ENCODE results near the gene LEKR1.

LEKR1 gene

DNA sequence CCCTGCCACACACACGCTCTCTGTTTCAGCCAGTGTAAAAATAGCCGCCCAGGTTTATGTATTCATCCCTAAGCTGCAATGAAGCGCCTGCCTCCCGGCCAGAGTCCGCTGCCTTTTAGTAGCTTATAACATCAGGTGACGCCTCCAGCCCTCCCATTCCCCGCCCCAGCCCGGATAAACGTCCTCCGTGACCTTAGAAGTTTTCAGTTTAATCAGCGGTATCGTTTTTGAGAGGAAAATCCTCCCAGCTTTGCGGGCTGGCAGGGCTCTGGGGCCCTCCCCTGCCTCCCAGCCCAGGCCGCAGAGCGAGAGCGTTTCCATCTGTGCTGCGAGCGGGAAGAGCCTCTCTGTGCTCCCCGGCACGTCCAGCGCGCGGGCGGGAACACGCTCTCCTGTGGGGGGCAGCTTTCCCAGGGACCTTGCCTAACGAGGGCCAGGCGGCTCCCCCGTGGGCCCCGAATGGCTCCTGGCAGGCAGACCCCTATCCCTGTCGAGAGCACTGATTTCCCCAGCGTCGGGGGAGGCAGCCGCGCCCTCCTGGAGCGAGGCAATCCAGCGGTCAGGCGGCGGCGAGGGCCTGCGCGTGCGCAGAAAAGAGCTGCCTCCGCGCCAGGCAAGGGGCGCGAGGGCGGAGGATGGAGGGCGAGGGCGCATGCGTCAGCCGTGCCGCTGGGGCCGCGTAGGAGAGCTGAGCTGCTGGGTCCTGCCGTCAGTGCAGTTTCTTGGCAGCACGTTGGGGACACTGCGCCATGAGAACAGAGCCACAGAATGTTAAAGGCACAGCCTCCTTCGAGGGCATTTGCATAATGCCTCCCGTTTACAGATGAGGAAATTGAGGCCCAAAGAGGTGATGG is 262.7 kb downstream of the LEKR1 start (continued):
- no peak for TF ChIP-seq ZNF488 (tag by site-specific recombination; IDR thresholded peaks at IDR 0.05)
- no peak for TF ChIP-seq ZNF175 (tag by site-specific recombination; IDR thresholded peaks at IDR 0.05)
- TF ChIP-seq ZNF747 (tag by site-specific recombination; IDR thresholded peaks at IDR 0.05) = no peak
- no peak for TF ChIP-seq ZNF549 (tag by site-specific recombination; IDR thresholded peaks at IDR 0.05)
- TF ChIP-seq GLI4 (tag by site-specific recombination; IDR thresholded peaks at IDR 0.05) = no peak
- no peak for TF ChIP-seq RBAK (tag by site-specific recombination; IDR thresholded peaks at IDR 0.05)
- no peak for TF ChIP-seq ZNF707 (tag by site-specific recombination; IDR thresholded peaks at IDR 0.05)
- TF ChIP-seq, protein P1, sequence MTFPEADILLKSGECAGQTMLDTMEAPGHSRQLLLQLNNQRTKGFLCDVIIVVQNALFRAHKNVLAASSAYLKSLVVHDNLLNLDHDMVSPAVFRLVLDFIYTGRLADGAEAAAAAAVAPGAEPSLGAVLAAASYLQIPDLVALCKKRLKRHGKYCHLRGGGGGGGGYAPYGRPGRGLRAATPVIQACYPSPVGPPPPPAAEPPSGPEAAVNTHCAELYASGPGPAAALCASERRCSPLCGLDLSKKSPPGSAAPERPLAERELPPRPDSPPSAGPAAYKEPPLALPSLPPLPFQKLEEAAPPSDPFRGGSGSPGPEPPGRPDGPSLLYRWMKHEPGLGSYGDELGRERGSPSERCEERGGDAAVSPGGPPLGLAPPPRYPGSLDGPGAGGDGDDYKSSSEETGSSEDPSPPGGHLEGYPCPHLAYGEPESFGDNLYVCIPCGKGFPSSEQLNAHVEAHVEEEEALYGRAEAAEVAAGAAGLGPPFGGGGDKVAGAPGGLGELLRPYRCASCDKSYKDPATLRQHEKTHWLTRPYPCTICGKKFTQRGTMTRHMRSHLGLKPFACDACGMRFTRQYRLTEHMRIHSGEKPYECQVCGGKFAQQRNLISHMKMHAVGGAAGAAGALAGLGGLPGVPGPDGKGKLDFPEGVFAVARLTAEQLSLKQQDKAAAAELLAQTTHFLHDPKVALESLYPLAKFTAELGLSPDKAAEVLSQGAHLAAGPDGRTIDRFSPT (tag by site-specific recombination; IDR thresholded peaks at IDR 0.05) = peak; percentile 81; the same call in 1 of the 2 replicates
- no peak for TF ChIP-seq ZNF274 (IDR thresholded peaks at IDR 0.05; ENCODE audit: low read length)
- TF ChIP-seq ZNF274 (tag by site-specific recombination; IDR thresholded peaks at IDR 0.05; ENCODE audit: borderline replicate concordance) = no peak
- no peak for TF ChIP-seq ZNF132 (tag by site-specific recombination; IDR thresholded peaks at IDR 0.05; ENCODE audit: borderline replicate concordance)
- TF ChIP-seq ZNF362 (tag by site-specific recombination; IDR thresholded peaks at IDR 0.05) = no peak
- TF ChIP-seq, protein P2, sequence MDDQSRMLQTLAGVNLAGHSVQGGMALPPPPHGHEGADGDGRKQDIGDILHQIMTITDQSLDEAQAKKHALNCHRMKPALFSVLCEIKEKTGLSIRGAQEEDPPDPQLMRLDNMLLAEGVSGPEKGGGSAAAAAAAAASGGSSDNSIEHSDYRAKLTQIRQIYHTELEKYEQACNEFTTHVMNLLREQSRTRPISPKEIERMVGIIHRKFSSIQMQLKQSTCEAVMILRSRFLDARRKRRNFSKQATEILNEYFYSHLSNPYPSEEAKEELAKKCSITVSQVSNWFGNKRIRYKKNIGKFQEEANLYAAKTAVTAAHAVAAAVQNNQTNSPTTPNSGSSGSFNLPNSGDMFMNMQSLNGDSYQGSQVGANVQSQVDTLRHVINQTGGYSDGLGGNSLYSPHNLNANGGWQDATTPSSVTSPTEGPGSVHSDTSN (CRISPR knock-in tag; IDR thresholded peaks at IDR 0.05) = 0 out of 2 replicates have a peak, but pooled peaks have one; percentile 46
- no peak for TF ChIP-seq ZNF140 (tag by site-specific recombination; IDR thresholded peaks at IDR 0.05)
- TF ChIP-seq ZNF148 (tag by site-specific recombination; IDR thresholded peaks at IDR 0.05; ENCODE audit: borderline replicate concordance) = no peak
- TF ChIP-seq ZNF2 (tag by site-specific recombination; IDR thresholded peaks at IDR 0.05) = 0 out of 2 replicates have a peak, but pooled peaks have one; percentile 7
- TF ChIP-seq ZNF398 (tag by site-specific recombination; IDR thresholded peaks at IDR 0.05) = peak; percentile 50; the same call in 1 of the 2 replicates
- TF ChIP-seq, protein P3, sequence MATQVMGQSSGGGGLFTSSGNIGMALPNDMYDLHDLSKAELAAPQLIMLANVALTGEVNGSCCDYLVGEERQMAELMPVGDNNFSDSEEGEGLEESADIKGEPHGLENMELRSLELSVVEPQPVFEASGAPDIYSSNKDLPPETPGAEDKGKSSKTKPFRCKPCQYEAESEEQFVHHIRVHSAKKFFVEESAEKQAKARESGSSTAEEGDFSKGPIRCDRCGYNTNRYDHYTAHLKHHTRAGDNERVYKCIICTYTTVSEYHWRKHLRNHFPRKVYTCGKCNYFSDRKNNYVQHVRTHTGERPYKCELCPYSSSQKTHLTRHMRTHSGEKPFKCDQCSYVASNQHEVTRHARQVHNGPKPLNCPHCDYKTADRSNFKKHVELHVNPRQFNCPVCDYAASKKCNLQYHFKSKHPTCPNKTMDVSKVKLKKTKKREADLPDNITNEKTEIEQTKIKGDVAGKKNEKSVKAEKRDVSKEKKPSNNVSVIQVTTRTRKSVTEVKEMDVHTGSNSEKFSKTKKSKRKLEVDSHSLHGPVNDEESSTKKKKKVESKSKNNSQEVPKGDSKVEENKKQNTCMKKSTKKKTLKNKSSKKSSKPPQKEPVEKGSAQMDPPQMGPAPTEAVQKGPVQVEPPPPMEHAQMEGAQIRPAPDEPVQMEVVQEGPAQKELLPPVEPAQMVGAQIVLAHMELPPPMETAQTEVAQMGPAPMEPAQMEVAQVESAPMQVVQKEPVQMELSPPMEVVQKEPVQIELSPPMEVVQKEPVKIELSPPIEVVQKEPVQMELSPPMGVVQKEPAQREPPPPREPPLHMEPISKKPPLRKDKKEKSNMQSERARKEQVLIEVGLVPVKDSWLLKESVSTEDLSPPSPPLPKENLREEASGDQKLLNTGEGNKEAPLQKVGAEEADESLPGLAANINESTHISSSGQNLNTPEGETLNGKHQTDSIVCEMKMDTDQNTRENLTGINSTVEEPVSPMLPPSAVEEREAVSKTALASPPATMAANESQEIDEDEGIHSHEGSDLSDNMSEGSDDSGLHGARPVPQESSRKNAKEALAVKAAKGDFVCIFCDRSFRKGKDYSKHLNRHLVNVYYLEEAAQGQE (tag by site-specific recombination; IDR thresholded peaks at IDR 0.05) = no peak
- peak; percentile 86 for TF ChIP-seq ZNF335 (tag by site-specific recombination; conservative IDR thresholded peaks at IDR 0.05)
- 0 out of 2 replicates have a peak, but pooled peaks have one; percentile 32 for TF ChIP-seq ZNF10 (tag by site-specific recombination; IDR thresholded peaks at IDR 0.05)
- 0 out of 2 replicates have a peak, but pooled peaks have one; percentile 50 for TF ChIP-seq BCL11B (tag by site-specific recombination; IDR thresholded peaks at IDR 0.05; ENCODE audit: low read depth)
- TF ChIP-seq HOXD13 (CRISPR knock-in tag; IDR thresholded peaks at IDR 0.05; ENCODE audit: borderline replicate concordance) = no peak
- TF ChIP-seq ZNF621 (tag by site-specific recombination; IDR thresholded peaks at IDR 0.05) = no peak
- TF ChIP-seq GFI1B (tag by site-specific recombination; IDR thresholded peaks at IDR 0.05) = peak; percentile 92; the same call in 1 of the 2 replicates
- TF ChIP-seq GLI2 (tag by site-specific recombination; IDR thresholded peaks at IDR 0.05; ENCODE audit: borderline replicate concordance, low read depth) = no peak
